D721Med (cell line): ENCODE data around the gene MARCHF10.
A peak's percentile ranks its signal among the peaks of the same experiment; 100 is the strongest.

ENCODE experiments used
- DNase-seq: peaks from one replicate; pipeline ENCODE4 v3.0.0; 2011; ENCODE audit warnings: low spot score; ENCODE audit not compliant: insufficient read length
- FAIRE-seq: peaks from 2 replicates; lab custom pipeline; 2011; peaks lifted over from hg19 to GRCh38; lab: Jason Lieb, UNC
- TF ChIP-seq, protein P1 (sequence below): IDR thresholded peaks from 2 replicates; pipeline ENCODE4 v1.5.1; 2012; ENCODE audit warnings: mild to moderate bottlenecking, control low read depth; ENCODE audit not compliant: insufficient read depth; ENCODE audit errors: missing control alignments

MARCHF10 gene

GRCh38 chr17:62676952-62677596, 131.0 kb downstream of the MARCHF10 start:
- no peak for FAIRE-seq
- TF ChIP-seq, protein P1, sequence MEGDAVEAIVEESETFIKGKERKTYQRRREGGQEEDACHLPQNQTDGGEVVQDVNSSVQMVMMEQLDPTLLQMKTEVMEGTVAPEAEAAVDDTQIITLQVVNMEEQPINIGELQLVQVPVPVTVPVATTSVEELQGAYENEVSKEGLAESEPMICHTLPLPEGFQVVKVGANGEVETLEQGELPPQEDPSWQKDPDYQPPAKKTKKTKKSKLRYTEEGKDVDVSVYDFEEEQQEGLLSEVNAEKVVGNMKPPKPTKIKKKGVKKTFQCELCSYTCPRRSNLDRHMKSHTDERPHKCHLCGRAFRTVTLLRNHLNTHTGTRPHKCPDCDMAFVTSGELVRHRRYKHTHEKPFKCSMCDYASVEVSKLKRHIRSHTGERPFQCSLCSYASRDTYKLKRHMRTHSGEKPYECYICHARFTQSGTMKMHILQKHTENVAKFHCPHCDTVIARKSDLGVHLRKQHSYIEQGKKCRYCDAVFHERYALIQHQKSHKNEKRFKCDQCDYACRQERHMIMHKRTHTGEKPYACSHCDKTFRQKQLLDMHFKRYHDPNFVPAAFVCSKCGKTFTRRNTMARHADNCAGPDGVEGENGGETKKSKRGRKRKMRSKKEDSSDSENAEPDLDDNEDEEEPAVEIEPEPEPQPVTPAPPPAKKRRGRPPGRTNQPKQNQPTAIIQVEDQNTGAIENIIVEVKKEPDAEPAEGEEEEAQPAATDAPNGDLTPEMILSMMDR: no peak

GRCh38 chr17:62676231-62676943, 131.7 kb downstream of the MARCHF10 start:
- no peak for DNase-seq
- no peak for FAIRE-seq
- TF ChIP-seq, protein P1: no peak

More at GRCh38 chr17:62676952-62677596, 131.0 kb downstream of the MARCHF10 start:
- no peak for DNase-seq

DNA sequence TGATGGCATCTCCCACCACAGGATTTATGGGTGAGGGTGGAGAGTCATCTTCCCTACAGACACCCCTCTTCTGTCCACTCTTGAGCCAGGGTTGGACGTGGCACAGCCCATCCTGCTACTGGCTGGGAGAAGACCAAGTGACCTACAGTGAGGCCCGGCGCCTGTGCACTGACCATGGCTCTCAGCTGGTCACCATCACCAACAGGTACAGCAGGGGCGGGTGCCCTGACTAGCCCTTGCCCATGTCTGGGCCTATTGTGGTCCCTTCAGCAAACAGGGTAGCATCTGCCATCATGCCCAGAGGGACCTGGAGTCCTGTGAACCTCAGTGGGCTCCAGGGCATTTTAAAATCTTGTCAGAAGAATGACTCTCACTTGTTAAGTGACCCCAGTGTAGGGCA, 132.4 kb downstream of the MARCHF10 start:
- FAIRE-seq: no peak
- no peak for DNase-seq
- TF ChIP-seq, protein P1: no peak

DNA sequence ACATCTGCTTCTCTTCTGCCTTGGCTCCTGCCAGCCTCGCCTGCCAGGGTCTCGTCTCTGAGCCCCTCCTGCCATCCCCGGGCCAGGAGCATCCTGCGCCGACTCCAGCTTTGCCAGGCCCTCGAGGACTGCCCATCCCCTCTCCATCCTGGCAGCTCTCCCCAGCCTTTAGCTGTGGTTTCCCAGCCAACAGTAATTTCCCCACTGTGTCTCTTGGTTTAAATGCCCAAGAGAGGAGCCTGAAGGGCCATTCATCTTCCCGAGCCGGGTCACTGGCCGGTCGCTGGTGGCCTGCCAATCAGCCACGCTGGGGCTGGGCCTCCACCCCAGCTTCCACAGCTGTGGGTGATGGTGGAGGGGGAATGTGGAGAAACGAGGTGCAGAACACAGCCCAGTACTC, 132.9 kb downstream of the MARCHF10 start:
- TF ChIP-seq, protein P1: no peak
- FAIRE-seq (no peak), DNase-seq (no peak)

DNA sequence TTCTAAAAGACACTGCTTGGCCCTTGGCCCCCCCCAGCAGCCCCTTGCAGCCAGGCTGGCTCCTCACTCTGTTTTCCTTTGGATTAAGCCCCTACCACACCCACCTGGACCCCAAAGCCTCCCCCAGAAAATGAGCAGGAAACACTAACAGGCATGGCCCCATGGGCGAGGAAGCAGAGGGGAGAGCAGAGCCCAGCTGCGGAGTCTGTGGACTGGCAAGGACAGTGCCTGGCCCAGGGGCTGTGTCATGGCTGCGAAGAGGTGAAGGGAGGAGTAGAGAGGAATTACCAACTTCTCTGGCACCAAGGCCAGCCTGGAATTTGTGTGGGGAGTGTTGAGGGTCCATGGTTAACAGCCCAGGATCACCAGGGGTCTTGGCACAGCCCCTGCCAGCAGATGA, 133.3 kb downstream of the MARCHF10 start:
- DNase-seq (peak; percentile 12), FAIRE-seq (no peak)
- TF ChIP-seq, protein P1: no peak

DNA sequence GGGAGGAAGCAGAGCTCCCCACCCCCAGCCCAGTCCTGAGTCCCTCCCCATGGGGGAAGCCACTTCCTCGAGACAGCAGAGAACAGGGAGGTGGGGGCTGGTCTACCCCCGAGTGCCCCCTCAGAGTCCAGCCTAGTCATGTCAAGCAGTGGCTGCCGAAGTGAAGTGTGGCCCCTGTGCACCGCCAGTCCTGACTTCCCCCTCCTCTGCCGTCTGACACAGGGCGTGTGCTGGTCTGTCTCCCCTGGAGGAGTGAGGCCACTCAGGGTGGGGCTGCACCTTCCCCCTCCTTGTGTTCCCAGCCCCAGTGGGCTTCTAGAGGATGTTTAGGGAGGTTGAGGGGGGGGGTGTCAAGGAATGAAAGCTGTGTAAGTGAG, 133.8 kb downstream of the MARCHF10 start:
- FAIRE-seq (no peak), DNase-seq (no peak)
- TF ChIP-seq, protein P1: no peak
